Dedifferentiated amniotic fluid mesenchymal stem cell (primary cell): ENCODE results near the gene PSAT1.

Experiments
- DNase-seq: peaks from one replicate; pipeline ENCODE4 v3.0.0-alpha.2; 2016; ENCODE audit errors: extremely low spot score

Gene PSAT1

GRCh38 chr9:78365748-78366697, 69.1 kb downstream of the PSAT1 start:
- peak; percentile 57 for DNase-seq

GRCh38 chr9:78366827-78367226, 69.9 kb downstream of the PSAT1 start:
- no peak for DNase-seq

- DNase-seq: no peak
These were observed 71.3 kb downstream of the PSAT1 start for GRCh38 chr9:78368236-78368635.

- peak; percentile 23 for DNase-seq
These were observed 72.8 kb downstream of the PSAT1 start for GRCh38 chr9:78369639-78370219.

- no peak for DNase-seq
These were observed 74.1 kb downstream of the PSAT1 start for GRCh38 chr9:78370991-78371390.

- DNase-seq: no peak
These were observed 75.1 kb downstream of the PSAT1 start for GRCh38 chr9:78371981-78372380.
